ENCODE data around the gene METTL21C. TPM values are rescaled to one million over a fixed set of nuclear protein-coding genes. Genes with fewer than 3 reads are reported as not detected.

METTL21C gene
- polyA plus RNA-seq, 1 donor from 2014 or later = not detected

DNA sequence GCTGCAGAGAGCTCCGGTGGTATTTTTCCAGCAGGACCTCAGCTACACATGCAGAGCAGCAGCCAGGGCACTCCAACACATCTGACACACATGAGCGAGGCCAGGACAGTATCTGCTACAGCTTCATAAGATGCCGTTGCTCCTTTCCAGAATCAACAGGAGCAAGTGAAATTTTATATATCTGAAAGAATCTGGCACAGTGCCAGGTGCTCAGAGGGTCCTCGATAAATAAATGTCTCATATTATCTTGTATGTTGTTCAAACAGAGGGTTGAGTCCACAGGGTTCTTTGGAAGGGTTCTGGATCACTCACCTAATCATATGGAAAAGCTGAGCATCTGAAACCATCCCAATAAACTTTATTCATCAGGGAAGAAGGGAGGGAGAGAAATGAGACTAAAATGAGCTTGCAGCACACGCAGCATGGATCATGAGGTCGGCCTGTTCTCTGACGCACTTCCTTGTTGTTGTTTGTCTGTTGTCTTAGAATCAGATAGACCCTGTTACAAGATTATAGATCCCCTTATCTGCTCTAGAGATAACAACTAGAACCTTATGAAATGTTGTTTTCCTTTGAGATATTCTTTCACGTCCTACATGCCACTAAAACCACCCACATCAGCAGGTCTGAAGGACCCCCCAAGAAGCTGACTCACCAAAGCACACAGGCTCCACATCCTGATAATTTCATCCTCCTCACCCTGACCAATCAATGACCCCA, 3.2 kb upstream of the METTL21C start:
- H3K27me3 ChIP-seq (ENCODE audit: insufficient read depth, low read depth, low read length) = no peaks in the 10 kb centered on the region
- H3K9me2 ChIP-seq (ENCODE audit: insufficient read depth, low read length) = no peaks in the 10 kb centered on the region
- H4K20me1 ChIP-seq (ENCODE audit: insufficient read depth) = no peaks in the 10 kb centered on the region
- no peaks in the 10 kb centered on the region for H3F3A ChIP-seq (ENCODE audit: insufficient read depth, low read length, poor library complexity, severe bottlenecking)
- H3K27ac ChIP-seq (ENCODE audit: low read length) = no peak overlapping the region
- H3K36me3 ChIP-seq (ENCODE audit: insufficient read depth, low read length) = no peaks in the 10 kb centered on the region
- no peak overlapping the region for H3K4me2 ChIP-seq (ENCODE audit: low read length)
- TF ChIP-seq EZH2 (IDR thresholded peaks at IDR 0.05; ENCODE audit: borderline replicate concordance, insufficient read depth, low read length, poor library complexity, severe bottlenecking) = no peak
- no peak for TF ChIP-seq MXI1 (conservative IDR thresholded peaks at IDR 0.05; ENCODE audit: poor library complexity, severe bottlenecking)
- TF ChIP-seq, protein P1, sequence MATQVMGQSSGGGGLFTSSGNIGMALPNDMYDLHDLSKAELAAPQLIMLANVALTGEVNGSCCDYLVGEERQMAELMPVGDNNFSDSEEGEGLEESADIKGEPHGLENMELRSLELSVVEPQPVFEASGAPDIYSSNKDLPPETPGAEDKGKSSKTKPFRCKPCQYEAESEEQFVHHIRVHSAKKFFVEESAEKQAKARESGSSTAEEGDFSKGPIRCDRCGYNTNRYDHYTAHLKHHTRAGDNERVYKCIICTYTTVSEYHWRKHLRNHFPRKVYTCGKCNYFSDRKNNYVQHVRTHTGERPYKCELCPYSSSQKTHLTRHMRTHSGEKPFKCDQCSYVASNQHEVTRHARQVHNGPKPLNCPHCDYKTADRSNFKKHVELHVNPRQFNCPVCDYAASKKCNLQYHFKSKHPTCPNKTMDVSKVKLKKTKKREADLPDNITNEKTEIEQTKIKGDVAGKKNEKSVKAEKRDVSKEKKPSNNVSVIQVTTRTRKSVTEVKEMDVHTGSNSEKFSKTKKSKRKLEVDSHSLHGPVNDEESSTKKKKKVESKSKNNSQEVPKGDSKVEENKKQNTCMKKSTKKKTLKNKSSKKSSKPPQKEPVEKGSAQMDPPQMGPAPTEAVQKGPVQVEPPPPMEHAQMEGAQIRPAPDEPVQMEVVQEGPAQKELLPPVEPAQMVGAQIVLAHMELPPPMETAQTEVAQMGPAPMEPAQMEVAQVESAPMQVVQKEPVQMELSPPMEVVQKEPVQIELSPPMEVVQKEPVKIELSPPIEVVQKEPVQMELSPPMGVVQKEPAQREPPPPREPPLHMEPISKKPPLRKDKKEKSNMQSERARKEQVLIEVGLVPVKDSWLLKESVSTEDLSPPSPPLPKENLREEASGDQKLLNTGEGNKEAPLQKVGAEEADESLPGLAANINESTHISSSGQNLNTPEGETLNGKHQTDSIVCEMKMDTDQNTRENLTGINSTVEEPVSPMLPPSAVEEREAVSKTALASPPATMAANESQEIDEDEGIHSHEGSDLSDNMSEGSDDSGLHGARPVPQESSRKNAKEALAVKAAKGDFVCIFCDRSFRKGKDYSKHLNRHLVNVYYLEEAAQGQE (IDR thresholded peaks at IDR 0.05; ENCODE audit: borderline replicate concordance) = no peak
- no peak for TF ChIP-seq EP300 (conservative IDR thresholded peaks at IDR 0.05; ENCODE audit: poor library complexity, severe bottlenecking)
- no peak for TF ChIP-seq POLR2AphosphoS5 (IDR thresholded peaks at IDR 0.05)
- TF ChIP-seq TAF1 (IDR thresholded peaks at IDR 0.05; ENCODE audit: low read depth) = no peak
- TF ChIP-seq RAD21 (conservative IDR thresholded peaks at IDR 0.05) = no peak
- no peak for TF ChIP-seq SMC3 (conservative IDR thresholded peaks at IDR 0.05; ENCODE audit: poor library complexity)
- TF ChIP-seq, protein P2, sequence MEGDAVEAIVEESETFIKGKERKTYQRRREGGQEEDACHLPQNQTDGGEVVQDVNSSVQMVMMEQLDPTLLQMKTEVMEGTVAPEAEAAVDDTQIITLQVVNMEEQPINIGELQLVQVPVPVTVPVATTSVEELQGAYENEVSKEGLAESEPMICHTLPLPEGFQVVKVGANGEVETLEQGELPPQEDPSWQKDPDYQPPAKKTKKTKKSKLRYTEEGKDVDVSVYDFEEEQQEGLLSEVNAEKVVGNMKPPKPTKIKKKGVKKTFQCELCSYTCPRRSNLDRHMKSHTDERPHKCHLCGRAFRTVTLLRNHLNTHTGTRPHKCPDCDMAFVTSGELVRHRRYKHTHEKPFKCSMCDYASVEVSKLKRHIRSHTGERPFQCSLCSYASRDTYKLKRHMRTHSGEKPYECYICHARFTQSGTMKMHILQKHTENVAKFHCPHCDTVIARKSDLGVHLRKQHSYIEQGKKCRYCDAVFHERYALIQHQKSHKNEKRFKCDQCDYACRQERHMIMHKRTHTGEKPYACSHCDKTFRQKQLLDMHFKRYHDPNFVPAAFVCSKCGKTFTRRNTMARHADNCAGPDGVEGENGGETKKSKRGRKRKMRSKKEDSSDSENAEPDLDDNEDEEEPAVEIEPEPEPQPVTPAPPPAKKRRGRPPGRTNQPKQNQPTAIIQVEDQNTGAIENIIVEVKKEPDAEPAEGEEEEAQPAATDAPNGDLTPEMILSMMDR (IDR thresholded peaks at IDR 0.05; ENCODE audit: poor library complexity, severe bottlenecking) = no peak
- H3K79me2 ChIP-seq (replicated peaks; ENCODE audit: insufficient read depth, low read length) = no peaks in the 10 kb centered on the region
- no peaks in the 10 kb centered on the region for H3K9me3 ChIP-seq (ENCODE audit: low read length)
- H3K4me3 ChIP-seq (ENCODE audit: low read length) = no peak overlapping the region
- no peak overlapping the region for H3K9ac ChIP-seq (ENCODE audit: low read length)
- H2AFZ ChIP-seq (ENCODE audit: low read depth, low read length) = no peak overlapping the region

DNA sequence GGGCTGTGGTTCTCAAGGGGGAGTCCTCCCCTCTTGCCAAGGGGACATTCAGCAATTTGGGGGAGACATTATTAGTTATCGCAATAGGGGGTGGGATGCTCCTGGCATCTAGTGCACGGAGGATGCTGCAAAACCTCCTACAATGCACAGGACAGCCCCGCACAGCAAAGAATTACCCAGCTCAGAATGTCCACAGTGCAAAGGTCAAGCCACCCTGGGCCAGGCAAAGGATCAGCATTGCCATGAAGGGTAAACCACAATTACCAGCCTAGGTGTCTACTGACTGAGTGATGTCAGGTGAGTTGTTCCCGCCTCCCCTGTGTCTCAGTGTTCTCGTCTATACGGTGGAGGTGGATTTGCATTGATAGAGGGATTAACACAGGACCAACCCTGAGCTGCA, 2.4 kb upstream of the METTL21C start:
- Histone ChIP-seq H3K27ac (ENCODE audit: low read length) (no peak overlapping the region), H3K4me2 (ENCODE audit: low read length) (no peak overlapping the region), H3K9me3 (ENCODE audit: low read length) (no peaks in the 10 kb centered on the region), H3K79me2 (replicated peaks; ENCODE audit: insufficient read depth, low read length) (no peaks in the 10 kb centered on the region), H4K20me1 (ENCODE audit: insufficient read depth) (no peaks in the 10 kb centered on the region), H3K9ac (ENCODE audit: low read length) (no peak overlapping the region), H3K36me3 (ENCODE audit: insufficient read depth, low read length) (no peaks in the 10 kb centered on the region), H3K9me2 (ENCODE audit: insufficient read depth, low read length) (no peaks in the 10 kb centered on the region), H3K4me3 (ENCODE audit: low read length) (no peak overlapping the region), H3F3A (ENCODE audit: insufficient read depth, low read length, poor library complexity, severe bottlenecking) (no peaks in the 10 kb centered on the region), H2AFZ (ENCODE audit: low read depth, low read length) (no peak overlapping the region), H3K27me3 (ENCODE audit: insufficient read depth, low read depth, low read length) (no peaks in the 10 kb centered on the region)
- TF ChIP-seq SMC3 (conservative IDR thresholded peaks at IDR 0.05; ENCODE audit: poor library complexity) = no peak

All from neural cell (in vitro differentiated cells).